AG09319 (cell line): Measurements from ENCODE around the gene PLCH1.

Experiments
- DNase-seq: peaks from one replicate; pipeline ENCODE4 v3.0.0-alpha.2; 2010; ENCODE audit warnings: low read depth; ENCODE audit errors: extremely low read depth
- TF ChIP-seq, protein P1 (sequence below): IDR thresholded peaks from 2 replicates; pipeline ENCODE4 v1.5.1; 2011; ENCODE audit warnings: low read depth, mild to moderate bottlenecking, inconsistent platforms, low read length, moderate library complexity

PLCH1 gene

GRCh38 chr3:155778462-155778861 lies 33.6 kb upstream of the PLCH1 start:
- TF ChIP-seq, protein P1, sequence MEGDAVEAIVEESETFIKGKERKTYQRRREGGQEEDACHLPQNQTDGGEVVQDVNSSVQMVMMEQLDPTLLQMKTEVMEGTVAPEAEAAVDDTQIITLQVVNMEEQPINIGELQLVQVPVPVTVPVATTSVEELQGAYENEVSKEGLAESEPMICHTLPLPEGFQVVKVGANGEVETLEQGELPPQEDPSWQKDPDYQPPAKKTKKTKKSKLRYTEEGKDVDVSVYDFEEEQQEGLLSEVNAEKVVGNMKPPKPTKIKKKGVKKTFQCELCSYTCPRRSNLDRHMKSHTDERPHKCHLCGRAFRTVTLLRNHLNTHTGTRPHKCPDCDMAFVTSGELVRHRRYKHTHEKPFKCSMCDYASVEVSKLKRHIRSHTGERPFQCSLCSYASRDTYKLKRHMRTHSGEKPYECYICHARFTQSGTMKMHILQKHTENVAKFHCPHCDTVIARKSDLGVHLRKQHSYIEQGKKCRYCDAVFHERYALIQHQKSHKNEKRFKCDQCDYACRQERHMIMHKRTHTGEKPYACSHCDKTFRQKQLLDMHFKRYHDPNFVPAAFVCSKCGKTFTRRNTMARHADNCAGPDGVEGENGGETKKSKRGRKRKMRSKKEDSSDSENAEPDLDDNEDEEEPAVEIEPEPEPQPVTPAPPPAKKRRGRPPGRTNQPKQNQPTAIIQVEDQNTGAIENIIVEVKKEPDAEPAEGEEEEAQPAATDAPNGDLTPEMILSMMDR = no peak
- no peak for DNase-seq

DNA sequence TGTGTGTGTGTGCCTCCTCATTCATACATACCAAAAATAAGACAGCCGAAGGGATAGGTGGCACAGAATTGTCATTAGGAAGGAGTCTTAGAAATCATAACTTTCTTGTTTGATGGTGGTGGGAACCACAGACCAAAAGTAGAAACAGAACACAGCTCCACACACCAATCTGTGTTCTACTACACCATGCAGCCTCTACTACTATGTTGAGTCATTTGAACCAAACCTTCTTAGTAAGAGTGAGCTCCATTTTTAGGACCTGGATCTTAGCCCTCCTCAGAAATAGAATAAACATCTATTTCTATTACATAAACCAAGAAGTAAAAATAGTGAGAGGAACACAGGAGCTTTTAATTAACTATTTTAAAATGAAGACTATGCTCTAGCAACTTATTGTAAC lies 27.9 kb upstream of the PLCH1 start:
- no peak for DNase-seq
- TF ChIP-seq, protein P1 = no peak

DNA sequence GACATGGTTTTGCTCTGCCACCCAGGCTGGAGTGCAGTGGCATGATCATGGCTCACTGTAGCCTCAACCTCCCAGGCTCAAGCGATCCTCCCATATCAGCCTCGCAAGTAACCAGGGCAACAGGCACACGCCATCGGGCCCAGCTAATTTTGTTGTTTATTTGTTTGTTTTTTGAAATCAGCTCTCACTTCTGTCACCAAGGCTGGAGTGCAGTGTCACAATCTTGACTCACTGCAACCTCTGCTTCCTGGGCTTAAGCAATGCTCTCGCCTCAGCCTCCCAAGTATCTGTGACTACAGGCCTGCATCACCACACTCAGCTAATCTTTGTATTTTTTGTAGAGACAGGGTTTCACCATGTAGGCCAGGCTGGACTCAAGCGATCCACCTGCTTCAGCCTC lies 26.3 kb upstream of the PLCH1 start:
- no peak for DNase-seq
- TF ChIP-seq, protein P1 = no peak

DNA sequence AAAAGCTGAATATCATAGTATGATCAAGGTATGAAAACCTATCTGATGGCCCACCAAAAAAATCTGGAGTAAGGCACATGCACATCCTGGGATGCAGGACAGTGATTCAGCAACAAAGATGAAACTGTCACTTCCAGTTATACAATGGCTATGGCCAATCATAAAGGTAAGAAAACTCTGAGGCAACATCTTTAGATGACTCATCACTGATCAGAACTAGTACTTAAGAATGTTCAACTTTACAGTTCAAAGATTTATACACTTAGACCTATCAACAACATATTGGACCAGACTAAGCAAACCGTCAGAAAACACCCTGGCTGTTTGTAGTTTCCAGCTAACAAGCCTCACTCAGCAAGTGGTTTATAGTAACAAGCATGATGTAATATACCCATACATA lies 21.3 kb upstream of the PLCH1 start:
- TF ChIP-seq, protein P1 = no peak
- DNase-seq = no peak

DNA sequence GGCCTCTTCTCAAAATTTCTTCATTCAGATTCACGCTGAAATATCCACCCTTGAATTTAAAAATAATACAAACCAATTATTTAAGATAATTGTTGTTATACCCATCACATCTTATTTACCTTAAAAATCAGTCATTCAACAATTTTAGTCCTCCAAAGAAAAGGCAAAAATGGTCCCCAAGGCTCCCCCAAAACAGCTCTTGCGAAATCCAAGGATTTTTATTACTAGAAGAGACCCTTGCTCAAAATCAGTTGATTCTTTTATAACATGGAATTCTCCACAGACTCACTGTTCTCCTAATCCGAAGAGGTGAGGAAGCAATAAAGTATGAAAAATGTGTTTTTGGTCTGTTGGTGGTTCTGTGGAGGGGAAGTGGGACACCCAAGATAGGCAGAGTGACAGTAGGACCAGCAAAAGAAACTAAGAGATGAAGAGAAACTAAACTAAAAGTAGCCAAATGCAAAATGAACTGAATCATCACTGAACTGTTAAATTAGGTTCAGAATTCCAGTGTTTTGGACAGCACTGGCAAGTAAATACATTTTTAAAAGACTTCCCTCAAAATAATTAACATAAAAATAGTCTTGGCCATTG lies 19.1 kb upstream of the PLCH1 start:
- TF ChIP-seq, protein P1 = no peak

DNA sequence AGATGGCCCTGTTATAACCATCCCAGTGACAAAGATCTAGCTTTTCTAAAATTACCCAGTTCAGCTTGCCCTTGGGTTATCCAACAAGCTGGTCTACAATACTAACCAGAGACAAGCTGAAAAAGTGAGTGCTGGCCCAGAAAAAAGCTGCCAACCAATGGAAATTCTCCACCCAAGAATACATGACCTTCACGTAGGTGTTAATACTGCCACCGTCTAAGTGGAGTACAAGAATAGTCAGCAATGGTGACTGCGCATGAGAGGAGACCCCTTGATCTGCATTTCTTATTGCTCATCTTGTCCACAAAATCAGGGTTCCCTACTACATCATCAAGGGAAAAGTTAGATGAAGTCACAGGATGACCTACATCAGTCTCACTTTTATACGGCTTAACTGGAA lies 15.8 kb upstream of the PLCH1 start:
- TF ChIP-seq, protein P1 = no peak
- no peak for DNase-seq

More for the DNA sequence above, 19.1 kb upstream of the PLCH1 start:
- no peak for DNase-seq

- TF ChIP-seq, protein P1 = no peak
- no peak for DNase-seq
Observed at GRCh38 chr3:155757577-155757976, 12.7 kb upstream of the PLCH1 start.
